Bone marrow (tissue), 2 donors: ENCODE measurements around the gene LTBP3.

Experiments used
- DNase-seq, 2 donors: peaks; one replicate each; lab custom pipeline; 2025; lab: John Stamatoyannopoulos, UW

LTBP3 gene

GRCh38 chr11:65585396-65586246 lies 27.5 kb upstream of the LTBP3 start:
- DNase-seq = no peak

- DNase-seq = no peak
Observed at GRCh38 chr11:65584723-65585171, 26.6 kb upstream of the LTBP3 start.

GRCh38 chr11:65584106-65584505 lies 25.9 kb upstream of the LTBP3 start:
- DNase-seq = no peak

- DNase-seq = no peak
Observed at GRCh38 chr11:65583589-65583988, 25.4 kb upstream of the LTBP3 start.

DNA sequence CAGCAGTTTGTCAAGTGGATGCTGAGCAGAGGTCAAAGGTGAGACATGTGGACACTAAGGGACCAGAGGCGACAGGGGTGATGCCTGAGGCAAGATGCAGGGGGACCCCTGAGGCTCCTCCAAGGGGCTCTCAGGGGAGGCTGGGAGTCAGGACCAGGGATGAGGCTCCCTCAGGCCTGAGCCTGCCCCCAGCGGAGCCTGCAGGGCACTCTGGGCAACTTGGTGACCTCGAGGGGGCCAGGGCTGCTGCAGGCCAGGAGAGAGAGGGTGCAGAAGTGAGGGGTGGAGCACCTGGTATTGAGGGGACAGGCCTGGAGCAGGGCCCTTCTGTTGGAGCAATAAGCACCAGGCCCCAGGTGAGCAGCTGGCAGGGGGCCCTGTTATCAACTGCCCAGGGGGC lies 23.8 kb upstream of the LTBP3 start:
- no peak for DNase-seq

DNA sequence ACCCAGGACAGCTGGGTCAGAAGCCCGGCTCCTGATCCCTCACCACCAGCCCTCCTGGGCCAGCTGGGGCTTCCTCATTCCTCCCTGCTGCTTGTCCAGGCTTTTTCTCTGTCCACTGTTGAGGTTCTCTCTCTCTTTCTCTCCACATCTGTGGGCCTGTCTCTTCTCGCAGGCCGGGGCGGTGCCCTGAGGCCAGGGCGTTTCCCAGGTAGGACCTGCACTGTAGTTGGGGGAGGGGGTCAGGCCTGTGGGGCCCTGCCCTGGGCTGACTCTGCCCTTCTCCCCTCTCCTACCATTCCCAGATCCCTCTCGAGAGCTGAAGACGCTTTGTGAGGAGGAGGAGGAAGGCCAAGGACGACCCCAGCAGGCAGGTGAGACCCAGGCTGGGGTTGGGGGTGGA lies 22.6 kb upstream of the LTBP3 start:
- DNase-seq = no peak

- no peak for DNase-seq
Observed at GRCh38 chr11:65580031-65580692, 22.0 kb upstream of the LTBP3 start.

GRCh38 chr11:65579291-65579690 lies 21.1 kb upstream of the LTBP3 start:
- no peak for DNase-seq

GRCh38 chr11:65578667-65579066 lies 20.5 kb upstream of the LTBP3 start:
- no peak for DNase-seq

- no peak for DNase-seq
Observed at GRCh38 chr11:65578134-65578533, 20.0 kb upstream of the LTBP3 start.

- no peak for DNase-seq
Observed at GRCh38 chr11:65577756-65578109, 19.6 kb upstream of the LTBP3 start.

- peak; percentile 59 to 63 for DNase-seq
Observed at GRCh38 chr11:65576867-65577755, 19.0 kb upstream of the LTBP3 start.

DNA sequence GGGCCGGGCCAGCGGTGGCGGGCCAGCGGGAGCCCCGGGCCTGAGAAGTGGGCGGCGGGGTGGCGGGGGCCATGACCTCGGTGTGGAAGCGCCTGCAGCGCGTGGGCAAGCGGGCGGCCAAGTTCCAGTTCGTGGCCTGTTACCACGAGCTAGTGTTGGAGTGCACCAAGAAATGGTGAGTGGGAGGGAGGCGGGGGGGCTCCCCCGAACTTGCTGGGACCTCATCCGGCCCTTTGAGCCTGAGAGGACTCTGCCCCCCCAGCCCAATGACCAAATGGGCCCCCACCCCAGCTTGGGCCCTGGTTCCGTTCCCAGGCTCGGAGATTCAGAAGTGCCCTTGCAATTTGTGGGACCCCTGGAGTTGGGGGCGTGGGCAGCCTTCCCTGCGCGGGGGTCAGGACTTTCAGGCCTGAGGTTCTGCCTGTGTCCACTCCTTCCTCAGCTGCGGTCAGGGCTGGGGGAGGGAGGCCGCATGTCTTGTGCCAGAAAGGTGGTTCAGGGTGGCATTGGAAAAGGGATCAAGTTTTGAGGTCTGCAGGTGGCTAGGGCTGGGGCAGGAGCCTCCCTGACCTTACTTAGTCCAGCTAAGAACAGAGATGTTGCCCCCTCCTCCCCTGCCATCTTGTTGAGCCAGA lies 18.2 kb upstream of the LTBP3 start:
- DNase-seq = no peak

DNA sequence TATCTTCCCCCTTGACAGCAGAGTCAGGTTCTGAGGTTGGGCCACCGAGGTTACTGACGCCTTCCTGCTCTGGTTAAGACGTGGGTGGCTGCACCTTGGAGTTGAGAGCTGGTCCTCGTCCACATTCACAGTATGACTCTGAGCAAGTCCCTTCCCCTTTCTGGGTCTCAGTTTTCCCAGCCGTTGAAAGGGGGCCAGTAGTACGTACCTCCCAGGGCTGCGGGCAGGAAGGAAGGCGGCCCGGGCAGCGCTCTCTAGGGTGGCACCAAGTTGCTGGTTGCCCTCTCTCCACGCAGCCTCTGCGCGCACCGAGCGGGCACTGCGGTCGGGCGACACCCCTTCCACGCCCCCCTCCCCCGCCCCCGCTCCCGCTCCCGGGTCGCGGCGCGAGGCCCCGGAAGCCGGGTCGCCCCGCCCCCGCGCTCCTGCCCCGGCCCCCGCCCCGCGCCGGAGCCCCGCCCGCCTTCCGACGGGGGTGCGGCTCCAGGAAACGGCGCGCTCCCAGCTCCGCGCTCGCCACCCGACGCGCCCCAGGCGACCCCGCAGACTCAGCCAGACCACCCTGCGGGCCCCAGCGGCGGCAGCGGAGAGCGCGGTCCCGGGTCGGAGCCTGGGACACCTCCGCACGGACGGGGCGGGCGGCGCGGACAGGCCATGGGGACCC lies 17.5 kb upstream of the LTBP3 start, which contains the start of gene EHBP1L1:
TSS of gene EHBP1L1 (plus strand) at position 486 of the 664 bp plus-strand sequence. CDS start 250 bp downstream, outside the sequence.
- peak in 1 of 2 donors; percentile 61 for DNase-seq

DNA sequence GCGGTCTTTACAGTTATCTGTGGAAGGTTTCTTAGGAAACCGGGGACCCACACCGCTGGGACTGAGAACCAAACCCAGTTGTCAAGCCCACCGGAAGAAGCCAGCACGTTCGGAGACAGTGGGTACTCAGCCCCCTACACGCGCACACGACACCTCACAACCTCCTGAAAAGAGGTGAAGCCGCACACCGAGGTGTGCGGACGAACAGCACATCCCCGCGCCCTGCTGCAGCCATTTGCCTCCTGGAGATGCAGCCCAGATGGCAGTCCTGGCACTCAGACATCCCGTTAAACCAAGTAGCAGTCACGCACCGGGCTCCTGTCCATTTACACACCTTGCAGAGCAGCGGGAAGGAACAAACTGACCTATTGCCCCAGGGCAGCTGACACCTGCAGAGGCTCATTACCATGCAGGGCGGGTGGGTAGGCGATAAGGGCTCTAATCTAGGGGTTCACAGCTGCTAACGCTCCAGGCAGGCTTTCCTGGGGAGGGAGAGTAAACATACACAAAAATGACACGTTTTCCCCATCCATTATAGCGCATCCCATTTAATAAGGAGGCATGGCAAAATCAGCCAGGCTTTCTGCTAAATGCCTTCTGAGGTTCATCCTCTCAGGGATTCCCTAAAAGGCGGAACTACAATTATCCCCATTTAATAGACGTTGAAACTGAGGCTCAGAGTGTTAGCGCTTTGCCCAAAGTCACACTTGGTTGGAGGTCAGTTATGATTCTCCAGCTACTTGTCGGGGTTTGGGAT lies 16.8 kb upstream of the LTBP3 start:
- DNase-seq = no peak

GRCh38 chr11:65574109-65574810 lies 16.1 kb upstream of the LTBP3 start:
- peak; percentile 86 to 89 for DNase-seq

DNA sequence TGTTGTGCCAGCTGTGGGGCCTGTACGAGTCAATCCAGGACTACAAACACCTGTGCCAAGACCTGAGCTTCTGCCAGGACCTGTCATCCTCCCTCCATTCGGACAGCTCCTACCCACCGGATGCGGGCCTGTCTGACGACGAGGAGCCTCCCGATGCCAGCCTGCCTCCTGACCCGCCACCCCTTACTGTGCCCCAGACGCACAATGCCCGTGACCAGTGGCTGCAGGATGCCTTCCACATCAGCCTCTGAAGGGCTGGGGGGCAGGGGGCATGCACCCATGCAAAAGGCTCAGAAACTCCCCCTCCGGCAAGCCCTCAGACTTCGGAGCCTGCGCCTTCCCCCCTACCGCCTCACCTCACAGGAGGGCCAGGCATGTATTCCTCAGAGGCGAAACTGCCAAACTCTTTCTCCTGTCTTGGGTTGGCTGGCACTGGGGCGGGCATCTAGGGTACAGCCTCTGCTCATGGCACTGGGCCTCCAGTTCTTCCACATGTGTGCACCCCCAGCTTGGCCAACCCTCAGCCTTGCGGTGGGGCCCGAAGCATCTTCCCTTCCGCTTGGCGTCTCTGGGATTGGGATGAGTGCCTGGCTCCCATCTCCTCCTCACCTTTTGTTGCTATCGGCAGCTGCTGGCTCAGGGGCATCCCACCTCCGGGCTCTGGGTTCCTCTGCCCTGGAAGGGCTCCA lies 15.4 kb upstream of the LTBP3 start:
- no peak for DNase-seq

GRCh38 chr11:65572356-65573051 lies 14.3 kb upstream of the LTBP3 start, which contains the start of gene FAM89B:
FAM89B (plus strand) TSS chr11:65572538; CDS start chr11:65572670, 132 bp downstream.
- peak; percentile 68 to 70 for DNase-seq
